SHP77 treated with DMSO at 0.1 percent for 48 hours (cell line): ENCODE results near the gene ANP32B.
A peak's percentile ranks its signal among the peaks of the same experiment; 100 is the strongest.
"Not testable (repeated sequence)": the region's sequence is repeated elsewhere in the genome, so short reads cannot be mapped to it uniquely, and the experiment has no call there.

Experiments used
- DNase-seq: peaks from one replicate; lab custom pipeline; 2025; lab: John Stamatoyannopoulos, UW

Gene ANP32B

GRCh38 chr9:97982683-97983588 lies at the start of gene ANP32B:
TSS of gene ANP32B (plus strand) at chr9:97983341. CDS start at chr9:97983556, 215 bp downstream.
- peak; percentile 63 for DNase-seq

- DNase-seq, result no peak
These were observed 48.6 kb upstream of the ANP32B start for GRCh38 chr9:97934321-97935115.

- DNase-seq, result no peak
These were observed 47.9 kb upstream of the ANP32B start for GRCh38 chr9:97935276-97935675.

GRCh38 chr9:97936998-97937397 lies 46.1 kb upstream of the ANP32B start:
- no peak for DNase-seq

GRCh38 chr9:97938081-97938644 lies 45.0 kb upstream of the ANP32B start, which contains the start of gene HEMGN:
TSS of gene HEMGN (minus strand) at chr9:97938172. CDS start at chr9:97938136, 36 bp downstream.
- DNase-seq, result no peak

GRCh38 chr9:97940233-97940632 lies 42.9 kb upstream of the ANP32B start:
- DNase-seq, result no peak

GRCh38 chr9:97940741-97941140 lies 42.4 kb upstream of the ANP32B start:
- no peak for DNase-seq

- DNase-seq, result no peak
These were observed 41.8 kb upstream of the ANP32B start for GRCh38 chr9:97941323-97941722.

- DNase-seq, result no peak
These were observed 39.8 kb upstream of the ANP32B start for GRCh38 chr9:97943308-97943855.

- DNase-seq, result no peak
These were observed 38.5 kb upstream of the ANP32B start for GRCh38 chr9:97944612-97945011.

- not testable (repeated sequence) for DNase-seq
These were observed 37.7 kb upstream of the ANP32B start for GRCh38 chr9:97945470-97945869.

GRCh38 chr9:97947094-97947493 lies 36.0 kb upstream of the ANP32B start:
- DNase-seq, result not testable (repeated sequence)

GRCh38 chr9:97950873-97951272 lies 32.3 kb upstream of the ANP32B start:
- DNase-seq, result peak; percentile 65

GRCh38 chr9:97954550-97954989 lies 28.6 kb upstream of the ANP32B start:
- DNase-seq, result peak; percentile 59

- DNase-seq, result no peak
These were observed 26.8 kb upstream of the ANP32B start for GRCh38 chr9:97956331-97956730.

GRCh38 chr9:97958812-97959511 lies 24.2 kb upstream of the ANP32B start:
- no peak for DNase-seq

GRCh38 chr9:97959585-97959984 lies 23.6 kb upstream of the ANP32B start:
- DNase-seq, result no peak

- DNase-seq, result not testable (repeated sequence)
These were observed 22.3 kb upstream of the ANP32B start for GRCh38 chr9:97960678-97961328.

- no peak for DNase-seq
These were observed 21.8 kb upstream of the ANP32B start for GRCh38 chr9:97961361-97961760.

GRCh38 chr9:97962136-97962535 lies 21.0 kb upstream of the ANP32B start:
- no peak for DNase-seq

- DNase-seq, result no peak
These were observed 20.6 kb upstream of the ANP32B start for GRCh38 chr9:97962575-97962974.
